ENCODE data around the gene LRRC47.

Gene LRRC47

DNA sequence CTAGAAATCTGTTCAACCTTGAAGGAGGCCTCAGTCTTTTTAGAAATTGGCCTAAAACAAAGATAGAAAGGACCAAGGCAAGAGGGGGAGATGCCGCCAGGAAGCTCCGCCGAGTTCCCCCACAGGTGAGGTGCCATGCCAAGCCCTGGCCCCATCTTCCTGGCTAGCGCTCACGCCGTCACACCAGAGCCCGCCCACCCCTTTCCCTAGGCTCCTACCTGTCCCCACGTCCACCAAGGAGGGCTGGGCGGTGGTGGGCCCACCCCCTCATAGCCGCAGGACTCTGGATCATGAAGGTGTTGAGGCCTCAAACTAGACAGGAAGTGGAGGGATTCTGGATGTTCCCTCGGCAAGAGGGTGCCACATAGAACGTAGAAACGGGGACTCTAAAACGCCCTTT, 59.6 kb downstream of the LRRC47 start:
- no peak overlapping the region for H3K4me3 ChIP-seq (ENCODE audit: low read depth, low read length)
- TF ChIP-seq, protein P1, sequence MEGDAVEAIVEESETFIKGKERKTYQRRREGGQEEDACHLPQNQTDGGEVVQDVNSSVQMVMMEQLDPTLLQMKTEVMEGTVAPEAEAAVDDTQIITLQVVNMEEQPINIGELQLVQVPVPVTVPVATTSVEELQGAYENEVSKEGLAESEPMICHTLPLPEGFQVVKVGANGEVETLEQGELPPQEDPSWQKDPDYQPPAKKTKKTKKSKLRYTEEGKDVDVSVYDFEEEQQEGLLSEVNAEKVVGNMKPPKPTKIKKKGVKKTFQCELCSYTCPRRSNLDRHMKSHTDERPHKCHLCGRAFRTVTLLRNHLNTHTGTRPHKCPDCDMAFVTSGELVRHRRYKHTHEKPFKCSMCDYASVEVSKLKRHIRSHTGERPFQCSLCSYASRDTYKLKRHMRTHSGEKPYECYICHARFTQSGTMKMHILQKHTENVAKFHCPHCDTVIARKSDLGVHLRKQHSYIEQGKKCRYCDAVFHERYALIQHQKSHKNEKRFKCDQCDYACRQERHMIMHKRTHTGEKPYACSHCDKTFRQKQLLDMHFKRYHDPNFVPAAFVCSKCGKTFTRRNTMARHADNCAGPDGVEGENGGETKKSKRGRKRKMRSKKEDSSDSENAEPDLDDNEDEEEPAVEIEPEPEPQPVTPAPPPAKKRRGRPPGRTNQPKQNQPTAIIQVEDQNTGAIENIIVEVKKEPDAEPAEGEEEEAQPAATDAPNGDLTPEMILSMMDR (IDR thresholded peaks at IDR 0.05; ENCODE audit: low read depth, low read length): no peak

DNA sequence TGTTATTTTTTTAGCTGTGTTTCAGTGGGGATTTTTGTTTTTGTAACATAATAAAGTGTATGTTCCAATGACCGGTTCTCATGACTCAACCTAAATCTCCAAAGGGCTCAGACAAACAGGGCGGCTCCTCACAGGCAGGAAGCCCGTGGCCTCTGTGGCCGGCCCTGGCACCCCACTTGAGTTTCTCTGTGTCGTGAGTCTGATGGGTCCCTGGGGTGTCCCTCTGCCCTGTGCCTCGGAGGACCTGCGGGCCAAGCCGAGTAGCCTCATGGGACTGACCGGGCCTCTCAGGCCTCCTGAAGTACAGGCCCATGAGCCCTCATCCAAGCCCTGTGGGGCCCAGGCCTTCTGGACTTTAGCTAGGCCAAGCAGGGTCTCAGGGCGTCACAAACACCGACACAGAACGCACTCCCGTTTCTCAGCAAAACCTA, 60.2 kb downstream of the LRRC47 start:
- TF ChIP-seq, protein P1 (IDR thresholded peaks at IDR 0.05; ENCODE audit: low read depth, low read length): no peak
- H3K4me3 ChIP-seq (ENCODE audit: low read depth, low read length): no peak overlapping the region

DNA sequence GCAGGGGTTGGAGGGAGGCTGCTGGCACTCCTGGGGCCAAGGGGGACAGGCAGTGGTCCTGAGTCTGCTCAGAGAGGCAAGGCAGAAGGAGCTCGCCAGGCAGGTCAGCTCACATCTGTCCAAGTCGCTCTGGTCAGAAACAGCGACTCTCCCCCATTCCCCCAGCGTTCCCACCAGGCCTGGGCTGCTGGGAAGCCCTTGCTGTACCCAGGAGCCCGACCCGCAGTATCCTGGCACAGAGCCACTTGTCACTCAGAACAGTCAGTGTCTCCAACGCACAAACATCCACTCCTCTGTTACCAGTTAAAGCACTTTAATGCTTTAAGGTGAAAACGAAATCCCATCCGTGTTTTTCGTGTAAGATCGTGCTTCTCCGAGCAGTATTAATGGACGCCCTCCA, 60.6 kb downstream of the LRRC47 start:
- TF ChIP-seq, protein P1 (IDR thresholded peaks at IDR 0.05; ENCODE audit: low read depth, low read length): no peak
- no peak overlapping the region for H3K4me3 ChIP-seq (ENCODE audit: low read depth, low read length)

DNA sequence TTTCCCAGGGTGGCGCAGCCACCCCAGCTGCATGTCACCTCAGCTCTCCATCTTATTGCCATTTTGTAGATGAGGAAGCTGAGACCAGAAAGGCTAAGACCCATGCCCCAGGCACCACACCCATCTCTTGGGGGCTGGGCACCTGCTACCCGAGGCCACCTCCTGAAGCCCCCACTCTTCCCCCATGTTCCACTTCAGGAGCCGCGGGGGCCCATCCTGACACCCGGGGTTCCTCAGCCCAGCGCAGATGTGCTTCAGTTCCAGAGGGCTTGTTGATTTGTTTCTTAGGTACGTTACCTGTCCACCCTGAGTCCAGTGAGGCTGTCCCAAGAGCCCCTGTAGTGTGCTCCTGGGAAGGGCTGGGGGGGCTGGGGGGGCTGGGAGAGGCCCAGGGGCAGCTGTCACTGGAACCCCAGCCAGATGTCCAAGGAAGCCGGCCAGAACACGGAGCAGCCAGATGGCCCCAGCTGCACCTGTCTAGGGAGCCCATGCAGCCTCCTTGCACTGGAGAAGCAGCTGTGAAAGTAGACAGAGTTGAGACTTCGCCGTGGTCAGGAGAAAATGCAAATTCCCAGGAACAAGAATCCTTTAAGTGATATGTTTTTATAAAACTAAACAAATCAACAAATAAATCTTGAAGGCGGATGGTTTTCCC, 61.1 kb downstream of the LRRC47 start:
- TF ChIP-seq, protein P1 (IDR thresholded peaks at IDR 0.05; ENCODE audit: low read depth, low read length): no peak

DNA sequence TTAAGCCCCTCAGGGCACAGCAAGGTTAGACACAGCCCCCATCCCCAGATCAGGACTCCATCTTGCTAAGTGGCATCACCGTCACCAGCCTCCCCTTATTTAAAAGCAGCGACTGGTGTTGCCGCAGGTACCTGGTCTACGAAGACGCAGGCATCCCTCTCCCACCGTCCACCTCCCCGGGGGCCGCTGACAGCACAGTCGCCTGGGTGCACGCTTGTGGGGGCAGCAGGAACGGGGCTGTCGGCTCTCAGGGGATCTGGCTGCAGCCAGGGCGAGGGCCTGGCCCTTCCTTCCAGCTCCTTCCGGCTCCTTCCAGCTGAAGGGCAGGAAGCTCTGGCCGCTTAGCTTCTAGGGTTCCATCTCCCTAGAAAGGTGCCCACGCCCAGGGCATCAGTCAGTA, 61.7 kb downstream of the LRRC47 start:
- TF ChIP-seq, protein P1 (IDR thresholded peaks at IDR 0.05; ENCODE audit: low read depth, low read length): no peak
- H3K4me3 ChIP-seq (ENCODE audit: low read depth, low read length): no peak overlapping the region

More for the DNA sequence above, 61.1 kb downstream of the LRRC47 start:
- H3K4me3 ChIP-seq (ENCODE audit: low read depth, low read length): no peak overlapping the region

DNA sequence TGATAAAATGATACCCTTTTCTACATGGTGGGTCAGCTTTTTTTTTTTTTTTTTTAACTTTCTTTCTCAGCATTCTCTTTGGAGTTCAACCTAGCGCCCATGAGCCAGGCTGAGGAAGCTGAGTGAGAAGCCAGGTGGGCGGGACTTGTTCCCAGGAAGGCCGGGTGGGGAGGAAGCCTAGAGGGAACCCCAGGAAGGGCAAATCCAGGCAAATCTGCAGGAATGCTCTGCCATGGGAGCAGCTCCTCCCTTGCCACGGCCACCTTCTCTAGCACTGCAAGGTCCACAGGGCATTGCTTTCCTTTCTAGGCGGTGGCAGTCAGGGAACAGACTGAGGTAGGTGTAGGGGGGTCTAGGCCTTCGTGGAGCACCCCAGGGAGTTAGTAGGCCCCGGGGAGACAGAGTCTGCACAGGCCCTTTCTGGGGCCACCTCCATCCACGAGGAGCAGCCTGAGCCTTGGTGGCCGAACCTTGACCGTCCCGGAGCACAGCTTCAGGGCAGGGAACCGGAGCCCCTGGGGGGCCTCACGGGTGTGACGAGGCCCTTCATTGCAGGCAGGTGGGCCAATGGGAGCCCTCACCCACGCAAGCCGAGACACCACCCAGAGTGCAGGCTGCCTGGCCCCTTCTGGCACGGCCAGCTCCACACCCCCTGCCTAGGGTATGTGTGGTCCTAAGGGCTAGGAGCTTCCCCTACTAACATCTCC, 62.3 kb downstream of the LRRC47 start:
- no peak overlapping the region for H3K4me3 ChIP-seq (ENCODE audit: low read depth, low read length)
- TF ChIP-seq, protein P1 (IDR thresholded peaks at IDR 0.05; ENCODE audit: low read depth, low read length): no peak

All from WI38 (cell line).